ENCODE measurements around the gene ACOT6.

GRCh38 chr14:73633116-73634010 is 21.0 kb downstream of the ACOT6 start:
- TF ChIP-seq CTCF (conservative IDR thresholded peaks at IDR 0.05) (peak; percentile 91), ZFX (IDR thresholded peaks at IDR 0.05) (no peak)

All from C4-2B (cell line).